Eye (tissue), 1 donor: ENCODE measurements around the gene ALOX12B.
"Not testable (repeated sequence)": the region's sequence is repeated elsewhere in the genome, so short reads cannot be mapped to it uniquely, and the experiment has no call there.

Source experiments
- DNase-seq: peaks from one replicate; pipeline ENCODE4 v3.0.0-alpha.2; 2015

Gene ALOX12B

GRCh38 chr17:8081876-8082275 lies 5.6 kb downstream of the ALOX12B start:
- no peak for DNase-seq

GRCh38 chr17:8080799-8081219 lies 6.7 kb downstream of the ALOX12B start:
- no peak for DNase-seq

DNA sequence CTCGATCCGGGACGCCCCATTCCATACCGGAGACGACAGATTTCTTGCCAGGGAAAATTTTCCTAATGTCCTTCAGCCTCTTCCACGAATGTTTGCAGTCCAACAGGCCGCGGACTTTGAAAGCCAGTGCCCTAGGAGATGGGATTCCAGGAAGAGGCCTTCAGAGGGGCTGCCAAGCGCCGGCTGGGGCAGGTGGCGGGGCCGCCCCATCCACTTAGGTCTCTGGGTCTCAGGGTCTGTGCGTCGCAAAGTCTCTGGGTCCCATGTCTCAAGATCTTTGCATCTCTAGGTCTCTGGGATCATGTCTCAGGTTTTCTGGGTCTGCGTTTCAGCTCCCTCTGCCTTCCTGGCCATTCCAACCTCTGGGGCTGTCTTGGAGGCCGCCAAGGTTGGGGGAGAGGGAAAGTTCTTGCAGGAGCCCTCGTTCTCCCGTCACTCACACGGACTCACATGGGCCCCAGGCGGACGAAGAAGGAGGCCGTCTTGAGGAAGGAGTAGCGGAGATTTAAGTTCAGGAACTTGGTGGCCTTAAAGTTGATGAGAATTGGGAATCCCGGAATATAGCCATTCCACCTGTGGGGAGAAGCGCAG lies 7.2 kb downstream of the ALOX12B start:
- no peak for DNase-seq

- peak; percentile 94 for DNase-seq
Measured at GRCh38 chr17:8079291-8080207, 8.0 kb downstream of the ALOX12B start.

GRCh38 chr17:8077939-8078338 lies 9.6 kb downstream of the ALOX12B start:
- not testable (repeated sequence) for DNase-seq

GRCh38 chr17:8076502-8077266 lies 10.8 kb downstream of the ALOX12B start:
- DNase-seq, result no peak

DNA sequence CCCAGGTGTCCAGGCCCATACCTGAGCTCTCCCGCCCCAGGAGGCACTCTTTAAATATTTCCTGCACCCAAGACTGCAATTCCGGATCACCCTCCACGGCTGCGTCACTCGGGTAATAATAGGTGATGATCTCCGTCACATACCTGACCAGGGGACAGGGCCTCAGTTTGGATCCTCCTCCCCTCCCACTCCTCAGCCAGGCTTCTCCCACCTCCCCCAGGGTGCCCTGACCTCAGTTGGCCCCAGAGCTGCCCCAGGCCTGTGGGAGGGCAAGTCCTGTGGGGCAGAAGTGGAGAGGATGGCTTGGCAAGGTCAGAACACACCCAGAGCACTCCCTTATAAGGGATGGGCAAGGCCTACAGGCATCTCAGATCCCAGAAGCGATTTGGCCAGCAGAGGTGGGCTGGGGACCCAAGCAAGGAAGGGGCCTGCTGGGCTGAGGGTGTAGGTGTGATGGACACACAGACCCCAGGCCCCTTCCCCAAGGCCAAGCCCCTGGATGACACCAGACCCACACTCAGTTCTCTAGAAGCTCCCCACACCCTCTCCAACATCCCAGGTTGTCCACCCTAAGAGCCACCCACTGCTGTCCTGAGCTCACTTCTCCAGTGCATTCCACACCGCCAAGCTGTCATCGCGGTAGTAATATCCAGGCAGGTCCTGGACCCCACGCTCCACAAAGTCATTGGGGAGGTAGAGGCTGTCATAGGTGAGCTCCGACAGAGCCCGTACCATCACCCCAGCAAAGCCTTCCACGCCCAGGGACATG lies 11.8 kb downstream of the ALOX12B start:
- DNase-seq, result no peak

DNA sequence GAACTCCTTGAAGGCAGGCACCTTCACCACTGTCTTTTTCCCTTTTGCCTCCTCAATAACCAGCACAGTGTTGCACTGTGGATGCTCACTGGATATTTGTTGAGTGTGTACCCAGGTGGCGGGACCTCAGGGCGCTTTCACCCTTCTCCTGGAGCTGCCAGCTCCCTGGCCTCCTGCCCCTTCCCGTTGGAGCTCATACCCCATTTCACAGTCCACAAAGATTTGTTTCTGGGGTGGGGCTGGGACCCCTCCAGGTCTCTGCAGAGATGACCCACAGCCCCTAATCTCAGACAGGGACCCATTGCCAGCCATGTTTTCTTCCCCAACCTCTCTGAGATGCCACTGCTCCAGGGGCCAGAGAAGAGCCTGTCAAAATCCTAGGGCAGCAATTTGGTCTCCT lies 12.4 kb downstream of the ALOX12B start:
- no peak for DNase-seq

DNA sequence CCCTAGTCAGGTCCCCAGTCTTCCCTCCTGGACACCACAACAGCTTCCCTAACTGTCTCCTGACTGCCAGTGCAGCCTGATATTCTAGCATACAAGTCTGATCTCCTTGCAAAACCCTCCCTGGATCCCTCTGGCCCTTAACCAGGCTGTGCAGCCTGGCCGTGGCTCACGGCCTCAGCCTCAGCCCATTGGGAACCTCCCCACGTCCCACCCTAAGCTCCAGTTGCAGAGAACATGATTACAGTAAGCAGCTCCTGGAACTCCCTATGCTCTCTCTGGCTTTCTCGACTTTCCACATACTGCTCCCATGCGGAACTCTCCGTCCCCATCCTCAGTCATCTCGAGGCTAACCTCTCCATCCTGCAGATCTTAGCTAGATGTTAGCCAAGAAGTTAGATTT lies 13.0 kb downstream of the ALOX12B start:
- no peak for DNase-seq

GRCh38 chr17:8073627-8074484 lies 13.7 kb downstream of the ALOX12B start:
- DNase-seq, result peak; percentile 89

DNA sequence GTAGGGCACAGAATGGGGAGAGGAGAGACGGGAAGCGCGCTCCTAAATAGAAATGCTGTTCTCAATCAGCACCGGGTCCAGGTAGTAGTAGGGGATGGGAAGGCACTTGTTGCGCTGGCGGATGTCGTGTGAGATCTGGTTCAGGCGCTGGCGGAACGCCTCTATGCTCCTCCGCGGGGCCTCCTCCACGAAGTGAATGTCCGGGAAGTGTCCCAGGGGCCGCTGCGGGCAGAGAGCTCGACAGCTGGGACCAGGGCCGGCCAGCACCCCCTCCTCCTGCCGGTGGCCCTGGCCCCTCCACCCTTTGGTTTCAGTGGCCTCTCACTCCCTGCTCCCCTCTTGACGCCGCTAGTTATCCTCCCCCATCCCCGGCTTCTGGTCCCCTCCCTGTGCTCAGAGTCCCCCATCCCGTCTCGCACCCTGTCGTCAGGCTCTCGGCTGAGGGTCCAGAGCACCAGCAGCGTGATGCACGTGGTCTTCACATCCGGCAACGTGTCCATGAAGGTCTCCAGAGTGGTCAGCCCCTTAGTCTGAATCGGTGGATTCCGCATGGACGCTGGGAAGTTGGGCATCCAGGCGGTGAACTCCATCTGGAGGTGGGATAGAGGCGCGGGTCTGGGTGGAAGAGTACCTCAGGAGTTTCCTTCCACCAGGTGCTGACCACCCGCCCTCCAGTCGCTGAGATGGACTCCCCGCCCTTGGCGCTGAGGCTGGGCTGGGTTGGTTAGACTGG lies 14.6 kb downstream of the ALOX12B start:
- peak; percentile 49 for DNase-seq

- DNase-seq, result peak; percentile 54
Measured at GRCh38 chr17:8072341-8072728, 15.2 kb downstream of the ALOX12B start.

DNA sequence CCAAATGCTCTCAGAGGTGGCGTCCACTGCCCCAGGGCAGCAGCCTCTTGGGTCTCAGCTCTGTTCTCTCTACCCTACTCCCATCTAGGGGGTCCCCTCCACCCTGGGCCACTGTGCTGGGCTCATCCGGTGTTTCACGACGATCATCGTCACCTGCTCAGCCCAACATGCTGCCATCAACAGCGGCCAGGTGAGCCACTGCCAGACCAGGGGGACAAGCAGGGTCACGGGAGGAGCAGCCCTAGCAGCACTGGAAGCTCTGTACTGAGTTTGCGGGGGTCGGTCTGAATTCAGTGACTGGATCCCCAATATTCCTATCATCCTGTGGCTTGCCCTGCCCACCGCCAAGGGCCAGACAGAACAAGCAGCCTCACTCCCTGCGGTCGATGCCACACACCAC lies 16.0 kb downstream of the ALOX12B start:
- DNase-seq, result no peak

DNA sequence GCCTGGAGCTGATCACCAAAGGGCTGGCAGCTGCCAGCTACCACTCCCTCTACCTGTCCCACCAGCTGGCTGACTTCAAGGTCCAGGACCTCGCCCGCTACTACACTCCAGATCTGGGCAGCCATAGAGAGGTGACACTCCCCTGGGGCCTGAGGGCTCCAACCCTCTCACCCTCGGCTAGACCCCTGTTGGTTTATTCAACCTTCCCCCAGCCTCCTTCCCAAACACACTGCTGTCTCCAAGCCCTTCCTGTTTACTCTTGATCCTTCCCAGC lies 18.0 kb downstream of the ALOX12B start:
- DNase-seq, result no peak

GRCh38 chr17:8068736-8069586 lies 18.6 kb downstream of the ALOX12B start:
- DNase-seq, result no peak

DNA sequence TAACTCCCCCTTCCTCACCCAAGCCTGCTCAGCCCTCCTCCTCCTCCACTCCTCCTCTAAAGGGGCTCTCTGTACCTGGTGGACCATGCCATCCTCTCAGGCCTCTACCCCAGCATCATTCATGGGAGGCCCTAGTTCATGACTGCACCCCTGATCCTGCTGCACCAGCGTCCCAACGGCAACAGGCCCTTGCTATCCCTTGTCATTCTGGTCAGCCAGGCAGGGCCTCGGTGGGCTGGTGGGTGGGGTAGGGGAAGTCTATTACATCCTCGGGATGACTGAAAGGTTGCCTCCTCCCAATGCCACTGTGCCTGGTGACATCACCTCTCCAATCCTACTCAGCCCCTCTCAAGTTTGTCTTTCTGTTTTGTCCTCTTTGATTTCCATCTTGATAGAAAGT lies 19.7 kb downstream of the ALOX12B start:
- DNase-seq, result no peak

DNA sequence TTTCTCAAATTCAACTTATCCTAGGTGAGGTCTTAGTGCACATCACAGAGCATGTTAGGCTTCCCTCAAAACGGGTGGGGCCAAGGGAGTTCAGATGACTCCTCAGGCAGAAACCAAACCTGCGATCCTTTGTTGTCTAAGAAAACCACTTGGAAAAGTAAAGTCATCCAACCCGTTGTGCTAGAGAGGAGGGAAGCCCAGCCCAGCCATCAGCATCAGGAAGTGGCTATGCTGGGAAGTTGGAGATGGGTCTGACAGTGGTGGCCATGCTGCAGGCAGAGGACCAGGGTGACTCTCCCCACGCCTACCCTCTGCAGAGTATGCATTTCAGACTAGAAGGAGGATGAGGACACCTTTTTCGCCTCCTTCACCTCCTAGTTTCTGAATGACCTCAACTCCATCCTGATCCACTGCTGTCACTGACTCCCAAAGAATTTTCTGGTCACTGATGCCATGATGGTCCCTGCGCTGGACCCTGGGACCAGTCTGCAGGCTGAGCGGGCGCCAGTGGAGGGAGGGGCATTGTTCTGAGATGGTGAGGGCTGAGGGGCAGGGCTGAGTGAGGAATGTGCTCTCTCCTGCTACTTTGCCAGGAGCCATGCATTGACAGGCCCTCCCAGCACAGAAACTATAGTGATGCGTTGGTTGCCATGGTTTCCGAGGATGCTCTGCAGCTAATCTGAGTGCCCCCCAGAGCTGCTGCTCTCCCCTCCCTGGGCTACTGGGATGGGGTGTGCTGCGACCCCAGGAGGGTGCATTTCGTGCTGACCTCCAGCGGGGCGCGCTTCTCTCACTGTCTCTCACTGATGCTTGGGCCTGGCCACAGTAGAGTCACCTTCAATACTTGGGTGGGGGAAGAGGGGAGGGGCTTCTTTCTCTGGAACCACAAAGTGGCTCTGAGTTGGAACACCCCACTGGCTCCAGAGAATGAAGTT lies 20.4 kb downstream of the ALOX12B start:
- no peak for DNase-seq

DNA sequence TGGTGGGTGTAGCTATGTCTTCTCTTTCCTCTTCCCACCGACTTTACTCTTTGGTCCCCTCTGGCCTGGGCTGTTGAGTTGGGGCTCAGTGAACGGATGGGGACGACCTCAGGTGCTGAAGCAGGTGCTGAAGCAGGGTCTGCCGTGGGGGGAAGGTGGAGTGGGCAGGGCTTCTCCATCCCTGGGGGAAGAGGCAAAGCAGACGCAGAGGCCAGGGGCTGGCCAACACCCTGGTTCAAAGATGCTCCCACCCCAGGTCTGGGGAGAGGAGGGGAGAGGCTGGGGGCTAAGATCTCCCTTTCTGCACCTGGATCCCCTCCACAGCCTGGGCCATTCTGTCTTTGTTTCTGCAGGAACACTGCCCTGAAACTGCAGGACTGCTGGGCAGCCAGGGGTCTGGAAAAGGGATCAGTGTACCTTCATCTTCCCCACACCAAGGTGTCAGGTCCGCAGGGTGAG lies 22.9 kb downstream of the ALOX12B start:
- DNase-seq, result no peak
